NCI-H2029 (cell line): Measurements from ENCODE around the gene FAM9B.
"Not testable (repeated sequence)": the region's sequence is repeated elsewhere in the genome, so short reads cannot be mapped to it uniquely, and the experiment has no call there.

Source experiments
- DNase-seq: peaks from one replicate; lab custom pipeline; 2025; lab: John Stamatoyannopoulos, UW

The FAM9B gene

GRCh38 chrX:9033989-9034388 is at the start of gene FAM9B:
Gene FAM9B, minus strand, starts transcription at chrX:9034127. Its CDS starts 1,141 bp downstream, at chrX:9032986.
- no peak for DNase-seq

GRCh38 chrX:9081271-9081670 is 47.3 kb upstream of the FAM9B start:
- DNase-seq: no peak

DNA sequence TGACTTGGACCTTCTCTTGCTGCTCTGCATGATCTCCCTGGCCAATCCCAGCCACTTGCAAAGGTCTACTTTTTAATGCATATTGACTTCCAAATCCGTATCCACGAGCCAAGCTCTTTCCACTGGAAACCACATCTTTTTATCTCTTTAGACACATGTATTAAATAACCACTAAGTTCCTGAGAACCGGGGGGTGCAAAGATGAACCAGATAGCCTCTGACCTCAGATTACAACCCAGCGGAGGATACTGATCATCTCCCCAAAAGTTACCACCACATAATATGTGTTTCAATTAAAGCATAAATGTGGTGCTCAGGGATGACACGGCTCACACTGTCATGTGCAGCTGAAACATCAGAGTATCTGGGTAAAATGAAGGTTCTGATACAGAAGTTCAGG is 40.4 kb upstream of the FAM9B start:
- DNase-seq: no peak

GRCh38 chrX:9072281-9072680 is 38.4 kb upstream of the FAM9B start:
- DNase-seq: no peak

DNA sequence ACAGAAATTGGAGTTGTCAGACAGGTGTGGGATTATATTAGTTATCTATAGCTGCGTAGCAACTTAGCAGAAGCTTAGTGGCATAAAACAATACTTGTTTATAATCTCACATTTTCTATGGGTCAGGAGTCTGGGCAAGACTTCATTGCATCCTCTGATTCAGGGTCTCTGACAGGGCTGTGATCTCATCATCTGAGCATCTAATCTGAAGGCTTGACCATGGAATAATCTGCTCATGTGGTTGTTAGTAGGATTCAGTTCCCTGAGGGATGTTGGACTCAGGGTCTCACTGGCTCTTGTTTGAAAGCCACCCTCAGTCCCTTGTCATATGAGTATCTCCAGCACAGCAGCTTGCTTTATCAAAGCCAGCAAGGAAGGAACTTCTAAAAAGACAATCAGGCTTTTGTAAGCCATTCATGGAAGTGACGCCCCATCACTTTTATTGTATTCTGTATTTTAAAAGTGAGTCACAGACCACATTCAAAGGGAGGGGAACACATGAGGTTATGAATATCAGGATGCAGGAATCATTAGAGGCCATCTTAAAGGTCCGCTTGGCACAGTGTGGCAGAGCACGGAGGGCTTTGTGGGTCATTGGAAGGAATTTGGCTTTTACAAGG is 37.2 kb upstream of the FAM9B start:
- no peak for DNase-seq

DNA sequence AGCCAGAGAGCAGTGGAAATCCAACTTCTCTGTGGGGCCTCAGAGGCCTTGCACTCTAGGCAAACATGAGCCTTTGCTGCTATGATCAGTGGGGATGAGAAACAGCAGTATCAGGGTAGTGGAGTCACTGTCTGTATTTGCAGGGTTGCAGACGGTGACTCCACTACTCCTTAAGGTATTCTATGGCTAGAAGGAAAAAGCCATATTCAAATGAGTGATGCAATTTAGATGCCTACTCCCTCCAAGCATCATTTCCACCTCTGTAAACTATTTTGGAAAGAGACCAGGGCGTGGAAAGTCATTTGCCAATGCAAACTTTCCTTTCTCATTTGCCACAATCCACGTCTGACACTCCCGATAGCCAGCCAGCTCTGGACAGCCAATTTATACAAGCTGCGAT is 35.6 kb upstream of the FAM9B start:
- no peak for DNase-seq

GRCh38 chrX:9064694-9065093 is 30.8 kb upstream of the FAM9B start:
- no peak for DNase-seq

DNA sequence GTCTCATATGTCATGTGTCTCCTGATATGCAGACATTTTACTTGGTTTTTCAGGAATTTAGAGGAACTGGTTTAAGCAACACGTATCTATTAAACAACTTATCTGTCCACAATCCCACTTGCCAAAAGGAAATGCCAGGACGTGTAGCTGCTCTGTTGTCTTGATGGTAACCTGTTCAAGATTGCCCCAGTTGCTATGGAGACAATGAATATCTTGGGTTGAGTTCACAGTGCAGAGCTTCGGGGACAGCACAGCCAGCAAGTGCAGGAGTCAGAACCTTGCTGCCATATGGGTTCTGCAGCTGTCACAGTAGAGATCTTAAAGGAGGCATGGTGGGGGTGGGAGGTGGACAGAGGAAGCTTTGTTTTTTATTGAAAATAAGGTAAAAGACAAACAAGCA is 28.7 kb upstream of the FAM9B start:
- DNase-seq: no peak

DNA sequence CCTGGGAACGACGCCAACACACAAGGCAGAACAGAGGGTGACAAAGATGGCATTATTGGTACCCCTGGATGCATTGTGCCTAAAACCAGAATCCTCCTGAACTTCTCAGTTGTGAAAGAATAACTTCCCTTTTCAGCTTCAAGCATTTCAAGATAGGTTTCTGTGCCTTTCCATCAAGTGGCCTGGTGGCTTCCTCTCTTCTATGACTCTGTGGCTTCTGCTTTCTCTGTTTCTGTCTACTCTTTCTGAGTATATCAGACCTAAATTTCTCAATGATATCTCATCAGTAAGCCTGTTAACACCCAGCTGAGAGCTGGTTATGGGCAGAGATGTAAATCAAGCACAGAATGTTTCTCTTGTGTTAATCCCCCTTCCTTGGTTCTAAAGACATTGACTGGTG is 21.4 kb upstream of the FAM9B start:
- no peak for DNase-seq

DNA sequence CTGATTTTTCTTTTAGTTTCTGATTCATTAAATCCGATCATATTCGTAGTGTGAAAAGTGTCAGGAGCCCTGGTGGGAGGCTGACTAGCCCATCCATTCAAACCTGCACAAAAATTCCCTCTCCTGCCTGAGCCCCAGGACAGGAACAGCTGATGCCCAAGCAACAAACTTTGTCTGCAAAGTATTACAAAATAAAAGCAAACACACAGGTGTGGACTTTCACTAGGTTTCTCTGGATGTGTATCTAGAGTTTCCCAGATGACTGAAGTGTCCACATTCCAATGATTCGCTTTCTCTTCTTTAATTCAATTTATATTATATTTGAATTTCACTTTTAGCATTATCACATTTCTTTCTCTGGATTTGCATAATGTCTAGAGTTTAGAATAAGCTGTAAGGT is 18.2 kb upstream of the FAM9B start:
- no peak for DNase-seq

DNA sequence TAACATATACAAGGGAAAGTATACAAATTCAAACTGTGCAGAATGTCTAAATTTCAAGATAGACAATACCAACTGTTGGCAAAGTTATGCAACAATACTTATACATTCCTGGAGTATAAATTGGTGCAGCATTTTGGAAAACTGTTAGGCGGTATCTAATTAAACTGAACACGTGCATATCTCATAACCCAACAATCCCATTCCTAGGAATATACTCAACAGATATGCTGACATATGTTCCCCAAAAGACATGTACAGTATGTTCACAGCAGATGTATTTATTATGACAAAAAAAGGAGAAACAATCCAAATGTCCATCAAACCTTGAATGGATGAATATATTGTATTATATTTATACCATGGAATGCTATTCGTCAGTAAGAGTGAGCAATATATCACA is 16.4 kb upstream of the FAM9B start:
- no peak for DNase-seq

DNA sequence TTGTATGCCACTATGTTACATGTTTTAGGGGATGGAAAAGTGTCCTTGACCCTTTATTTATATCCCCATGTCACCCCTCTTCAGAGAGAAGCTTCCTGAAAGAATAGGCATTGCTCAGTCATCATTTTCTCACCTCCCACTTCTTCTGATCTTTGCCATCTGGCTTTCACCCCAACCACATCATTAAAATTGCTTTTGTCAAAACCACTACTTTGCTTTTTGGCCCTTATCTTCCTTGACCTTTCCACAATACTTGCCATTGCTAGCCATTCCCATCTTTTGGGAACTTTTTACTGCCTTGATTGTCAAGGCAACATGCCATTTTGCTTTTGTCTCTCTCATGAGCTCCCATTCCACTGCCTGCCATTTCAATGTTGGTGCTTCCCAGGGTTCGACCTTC is 14.9 kb upstream of the FAM9B start:
- no peak for DNase-seq

DNA sequence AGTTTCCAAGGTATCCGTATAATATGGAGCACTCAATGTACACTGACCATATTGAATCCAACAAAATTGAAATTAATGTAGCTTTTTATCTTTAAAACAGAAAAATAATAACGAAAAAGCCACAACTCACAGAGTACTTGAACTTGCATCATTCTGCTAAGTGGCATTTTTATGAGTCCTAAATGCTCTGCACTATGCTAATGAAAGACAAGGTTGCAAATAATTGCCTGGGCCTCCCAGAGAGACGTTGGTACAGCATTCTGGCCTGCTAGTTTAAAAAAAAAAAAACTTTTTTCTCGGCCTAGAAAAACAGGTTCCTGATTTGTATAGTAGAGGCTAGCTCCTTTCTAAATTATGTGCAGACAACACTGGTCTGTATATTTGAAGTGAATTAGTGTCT is 4.3 kb upstream of the FAM9B start:
- no peak for DNase-seq

DNA sequence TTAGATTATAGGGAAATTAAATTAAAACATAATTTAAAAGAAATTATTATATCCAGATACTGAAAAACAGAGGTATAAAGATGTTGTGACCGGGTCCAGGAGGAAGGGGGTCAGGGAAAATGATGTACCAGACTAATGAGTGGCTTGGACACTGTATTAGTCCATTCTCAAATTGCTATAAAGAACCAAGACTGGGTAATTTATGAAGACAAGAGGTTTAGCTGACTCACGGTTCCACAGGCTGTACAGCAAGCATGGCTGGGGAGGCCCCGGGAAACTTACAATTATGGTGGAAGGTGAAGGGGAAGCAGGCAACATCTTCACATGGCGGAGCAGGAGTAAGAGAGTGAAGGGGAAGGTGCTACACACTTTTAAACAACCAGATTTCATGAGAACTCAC is 3.4 kb upstream of the FAM9B start:
- DNase-seq: no peak

- no peak for DNase-seq
These were observed 341 bp downstream of the FAM9B start for GRCh38 chrX:9033586-9033985.

GRCh38 chrX:9033179-9033578 is 748 bp downstream of the FAM9B start:
- DNase-seq: no peak

- DNase-seq: no peak
These were observed 10.6 kb downstream of the FAM9B start for GRCh38 chrX:9023293-9023692.

GRCh38 chrX:9019151-9019550 is 14.8 kb downstream of the FAM9B start:
- DNase-seq: no peak

- DNase-seq: not testable (repeated sequence)
These were observed 15.6 kb downstream of the FAM9B start for GRCh38 chrX:9018332-9018731.

GRCh38 chrX:9003041-9003440 is 30.9 kb downstream of the FAM9B start:
- no peak for DNase-seq

DNA sequence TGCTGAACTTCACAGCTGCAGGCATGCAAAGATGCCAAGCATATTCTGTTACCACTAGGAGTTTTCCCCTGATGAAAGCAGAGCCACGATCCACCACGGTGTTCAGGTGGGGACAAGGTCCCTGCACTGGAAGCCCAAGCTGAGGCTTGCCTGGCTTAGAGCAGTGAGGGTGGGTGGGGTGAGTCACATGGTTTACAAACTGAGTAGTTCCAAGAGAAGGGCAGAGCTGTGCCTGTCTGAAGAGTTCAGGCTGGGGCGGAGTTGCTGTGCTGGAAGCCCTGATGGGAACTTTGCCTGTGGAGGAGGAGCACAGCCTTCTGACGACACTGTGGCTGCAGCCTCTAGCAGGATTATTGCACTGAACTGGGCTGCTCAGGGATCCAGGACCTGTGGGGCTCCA is 45.5 kb downstream of the FAM9B start:
- no peak for DNase-seq

- DNase-seq: no peak
These were observed 46.2 kb downstream of the FAM9B start for GRCh38 chrX:8987672-8988250.

DNA sequence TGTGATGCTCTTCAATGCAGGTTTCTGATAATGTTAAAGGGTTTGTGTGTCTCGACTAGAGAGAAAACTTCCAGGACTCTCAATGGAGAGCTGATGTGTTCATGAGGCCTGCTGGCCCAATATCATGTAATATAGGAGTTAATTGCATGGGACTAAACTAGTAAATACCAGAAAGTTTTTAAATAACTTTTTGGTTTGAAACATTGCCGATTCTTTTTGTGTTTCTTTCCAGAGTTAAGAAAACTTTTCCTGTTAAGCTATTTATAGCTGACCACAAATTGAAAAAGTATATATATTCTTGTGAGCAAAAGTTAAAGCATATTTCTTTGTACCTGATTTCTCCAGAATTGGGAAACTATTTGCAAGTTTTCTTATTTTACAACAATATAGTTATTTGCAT is 49.7 kb downstream of the FAM9B start:
- no peak for DNase-seq

DNA sequence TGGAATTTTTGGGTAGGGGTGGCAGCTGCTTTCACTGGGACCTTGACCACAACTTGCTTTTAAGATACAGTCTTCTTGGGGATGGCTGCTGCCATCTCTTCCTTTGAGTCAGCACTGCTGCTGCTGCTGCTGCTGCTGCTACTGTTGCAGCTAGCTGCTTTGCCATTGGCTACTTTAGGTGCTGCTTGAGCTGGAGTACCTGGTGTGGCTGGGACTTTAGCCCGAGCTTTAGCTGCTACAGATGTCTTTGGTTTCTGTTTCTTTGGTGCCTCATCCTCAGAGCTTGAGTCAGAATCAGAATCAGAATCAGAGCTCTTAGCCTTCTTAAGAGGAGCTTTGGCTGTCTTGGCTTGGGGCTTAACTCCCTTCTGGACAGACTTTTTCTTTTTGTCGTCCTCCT is 52.2 kb downstream of the FAM9B start:
- no peak for DNase-seq
